Naive thymus-derived CD8-positive, alpha-beta T cell (primary cell): ENCODE results near the gene PHAX. TPM values are rescaled to one million over a fixed set of nuclear protein-coding genes. Genes with fewer than 3 reads are reported as not detected.
"Not testable (repeated sequence)": the region's sequence is repeated elsewhere in the genome, so short reads cannot be mapped to it uniquely, and the experiment has no call there.

Experiments
- ATAC-seq, 2 donors: fragments of 150-1000 bp; cut with Tn5 transposase in 1 of 2; sonication (Bioruptor Pico), chemical (Tn5 transposase) in 1 of 2; 1 replicate in 1 of 2; 2 replicates in 1 of 2; pipeline ENCODE4 v1.10.0; 2021; ENCODE audit warnings: mild to moderate bottlenecking in 2 of 2, moderate library complexity in 2 of 2
- POLR2A ChIA-PET: fragments of 350-600 bp; sonication (Branson Sonifier 250); formaldehyde crosslinking; loops from one replicate; lab custom pipeline; 2021; ENCODE audit warnings: antibody characterized with exemption; lab: Charles Lee
- DNase-seq, 10 donors: peaks; one replicate each; pipeline versions ENCODE4 v3.0.0 to v3.0.0-alpha.2; 2020 to 2022
- H3K27ac Mint-ChIP-seq, 10 donors: one replicate each; pipeline ENCODE4 v1.8.0; 2020 to 2022; ENCODE audit warnings: mild to moderate bottlenecking in 10 of 10, mixed read lengths in 10 of 10, moderate library complexity in 4 of 10, inconsistent platforms in 1 of 10
- H3K27me3 Mint-ChIP-seq, 5 donors: one replicate each; pipeline ENCODE4 v1.8.0; 2021 to 2022; ENCODE audit warnings: mixed read lengths in 5 of 5
- H3K36me3 Mint-ChIP-seq, 3 donors: one replicate each; pipeline ENCODE4 v1.8.0; 2020 to 2022; ENCODE audit warnings: mixed read lengths in 3 of 3, mild to moderate bottlenecking in 2 of 3, inconsistent platforms in 1 of 3
- H3K4me1 Mint-ChIP-seq, 4 donors: one replicate each; pipeline ENCODE4 v1.8.0; 2021 to 2022; ENCODE audit warnings: mixed read lengths in 4 of 4
- H3K4me3 Mint-ChIP-seq, 10 donors: one replicate each; pipeline ENCODE4 v1.8.0; 2020 to 2022; ENCODE audit warnings: mild to moderate bottlenecking in 10 of 10, mixed read lengths in 10 of 10, moderate library complexity in 6 of 10, inconsistent platforms in 1 of 10
- H3K9me3 Mint-ChIP-seq, 9 donors: one replicate each; pipeline ENCODE4 v1.8.0; 2020 to 2022; ENCODE audit warnings: mixed read lengths in 9 of 9, mild to moderate bottlenecking in 3 of 9, inconsistent platforms in 1 of 9, moderate library complexity in 1 of 9
- polyA plus RNA-seq, 3 donors: library from polyadenylated mRNA; unstranded; fragments of 300-500 nt; fragmentation: Illumina TruSeq; gene quantifications; one replicate each; pipeline ENCODE4 v1.2.3, GENCODE V29; 2021
- total RNA-seq, 8 experiments: library from RNA in 2 of 8; stranded (reverse) in 2 of 8; gene quantifications; one replicate each; pipeline ENCODE4 v1.2.3 and lab custom pipeline; 2021 to 2026

The PHAX gene
- total and polyA plus RNA-seq, 5 experiments from 2014 or later, result 49.5 to 92.8 (median 75.3) TPM

DNA sequence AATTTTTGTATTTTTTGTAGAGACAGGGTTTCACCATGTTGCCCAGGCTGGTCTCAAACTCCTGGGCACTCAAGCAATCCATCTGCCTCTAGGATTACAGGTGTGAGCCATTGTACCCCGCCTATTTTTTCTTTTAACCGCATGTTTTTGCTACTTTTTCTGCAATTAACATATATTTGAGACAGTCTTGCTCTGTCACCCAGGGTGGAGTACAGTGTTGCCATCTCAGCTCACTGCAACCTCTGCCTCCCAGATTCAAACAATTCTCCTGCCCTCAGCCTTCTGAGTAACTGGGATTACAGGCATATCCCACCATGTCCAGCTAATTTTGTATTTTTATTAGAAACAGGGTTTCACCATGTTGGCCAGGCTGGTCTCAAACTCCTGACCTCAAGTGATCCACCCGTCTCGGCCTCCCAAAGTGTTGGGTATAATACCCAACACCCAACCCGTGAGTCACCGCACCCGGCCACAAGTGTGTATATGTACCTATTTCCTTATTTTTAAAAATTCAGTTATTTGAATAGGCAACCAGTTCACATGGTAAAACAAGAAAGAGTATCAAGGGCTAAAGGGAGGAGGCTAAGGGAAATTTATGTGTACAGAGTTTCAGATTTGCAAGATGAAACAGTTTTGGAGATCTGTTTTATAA lies 13.3 kb downstream of the PHAX start:
- H3K9me3 Mint-ChIP-seq, result no peaks in the 10 kb centered on the region
- no peak for ATAC-seq
- DNase-seq, result no peak
- no peak overlapping the region for H3K4me3 Mint-ChIP-seq
- peak overlapping the region in 5 of 10 donors; percentile 18 to 69 (median 47) for H3K27ac Mint-ChIP-seq
- POLR2A ChIA-PET, result no interaction called here
- H3K4me1 Mint-ChIP-seq, result peaks cover 17 to 36% (median 32%) of the 10 kb centered on the region in 4 donors
- peaks cover 0 to 92% (median 10%) of the 10 kb centered on the region in 3 donors for H3K36me3 Mint-ChIP-seq
- H3K27me3 Mint-ChIP-seq, result no peaks in the 10 kb centered on the region

DNA sequence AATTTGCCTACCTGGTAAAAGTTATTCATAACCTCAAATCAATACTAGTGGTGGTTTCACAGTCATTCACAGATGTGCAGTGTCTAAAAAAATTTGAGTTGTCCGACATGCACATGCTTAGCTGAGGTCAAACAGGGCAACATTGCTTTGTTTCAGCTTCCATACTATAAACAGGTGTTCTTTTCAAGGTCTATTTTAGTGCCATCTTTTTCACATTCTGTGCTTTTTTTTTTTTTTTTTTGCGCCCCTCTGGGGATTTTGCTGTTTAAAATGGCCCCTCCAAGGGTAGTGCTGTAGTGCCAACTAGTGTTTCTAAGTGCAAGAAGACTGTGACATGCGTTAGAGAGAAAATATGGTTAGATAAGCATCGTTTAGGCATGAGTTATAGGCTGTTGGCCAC lies 14.5 kb downstream of the PHAX start:
- no peak for ATAC-seq
- H3K4me3 Mint-ChIP-seq, result no peak overlapping the region
- H3K36me3 Mint-ChIP-seq, result peaks cover 0 to 92% (median 13%) of the 10 kb centered on the region in 3 donors
- no peaks in the 10 kb centered on the region for H3K9me3 Mint-ChIP-seq
- no peak for DNase-seq
- peaks cover 15 to 30% (median 28%) of the 10 kb centered on the region in 4 donors for H3K4me1 Mint-ChIP-seq
- no peaks in the 10 kb centered on the region for H3K27me3 Mint-ChIP-seq
- POLR2A ChIA-PET, result interaction anchor here (0.6 kb wide), 1 partner anchor 130 kb away, joined by 3 read pairs; no protein-coding TSS in a partner anchor
- H3K27ac Mint-ChIP-seq, result peak overlapping the region in 3 of 10 donors; percentile 14 to 43 (median 31)

DNA sequence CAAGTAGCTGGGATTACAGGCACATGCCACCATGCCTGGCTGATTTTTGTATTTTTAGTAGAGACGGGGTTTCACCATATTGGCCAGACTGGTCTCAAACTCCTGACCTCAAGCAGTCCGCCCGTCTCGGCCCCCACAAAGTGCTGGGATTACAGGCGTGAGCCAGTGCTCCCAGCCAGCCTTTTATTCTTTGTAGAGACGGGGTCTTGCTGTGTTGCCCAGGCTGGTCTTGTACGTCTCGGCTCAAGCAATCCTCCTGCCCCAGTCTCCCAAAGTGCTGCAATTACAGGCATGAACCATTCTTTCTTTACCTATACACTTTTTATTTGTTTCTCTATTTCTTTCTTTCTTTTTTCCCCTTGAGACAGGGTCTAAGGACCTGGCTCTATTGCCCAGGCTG lies 16.9 kb downstream of the PHAX start:
- ATAC-seq, H3K9me3 Mint-ChIP-seq, DNase-seq, H3K4me3 Mint-ChIP-seq, POLR2A ChIA-PET, H3K27me3 Mint-ChIP-seq: not testable (repeated sequence)
- Mint-ChIP-seq H3K27ac (peak overlapping the region in 2 of 10 donors; percentile 15 to 66), H3K36me3 (peaks cover 0 to 88% (median 15%) of the 10 kb centered on the region in 3 donors), H3K4me1 (peaks cover 6 to 22% (median 16%) of the 10 kb centered on the region in 4 donors)

DNA sequence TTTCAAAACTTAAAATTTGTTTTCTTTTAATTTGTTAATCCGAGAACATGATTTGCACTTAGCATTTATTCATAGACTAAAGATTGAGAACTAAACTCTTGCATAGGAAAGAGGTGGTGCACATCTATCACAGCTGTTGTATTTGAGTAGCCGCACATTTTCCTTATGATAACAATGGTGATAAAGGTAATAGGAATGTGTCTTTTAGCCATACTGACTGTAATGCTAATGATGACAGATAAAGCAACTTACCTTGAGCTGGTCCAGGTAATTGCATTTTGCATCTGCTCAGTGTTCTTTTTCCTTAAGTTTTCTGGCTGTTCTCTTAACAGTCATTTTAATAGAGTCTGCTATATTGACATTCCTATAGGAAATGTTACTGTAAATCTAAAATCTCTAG lies 19.0 kb downstream of the PHAX start:
- Mint-ChIP-seq H3K9me3 (no peaks in the 10 kb centered on the region), H3K27ac (peak overlapping the region in 1 of 10 donors; percentile 9), H3K4me1 (peaks cover 1 to 12% (median 7%) of the 10 kb centered on the region in 4 donors), H3K27me3 (no peaks in the 10 kb centered on the region), H3K4me3 (no peak overlapping the region), H3K36me3 (peaks cover 0 to 90% (median 18%) of the 10 kb centered on the region in 3 donors)
- POLR2A ChIA-PET, result no interaction called here
- DNase-seq (no peak), ATAC-seq (no peak)

DNA sequence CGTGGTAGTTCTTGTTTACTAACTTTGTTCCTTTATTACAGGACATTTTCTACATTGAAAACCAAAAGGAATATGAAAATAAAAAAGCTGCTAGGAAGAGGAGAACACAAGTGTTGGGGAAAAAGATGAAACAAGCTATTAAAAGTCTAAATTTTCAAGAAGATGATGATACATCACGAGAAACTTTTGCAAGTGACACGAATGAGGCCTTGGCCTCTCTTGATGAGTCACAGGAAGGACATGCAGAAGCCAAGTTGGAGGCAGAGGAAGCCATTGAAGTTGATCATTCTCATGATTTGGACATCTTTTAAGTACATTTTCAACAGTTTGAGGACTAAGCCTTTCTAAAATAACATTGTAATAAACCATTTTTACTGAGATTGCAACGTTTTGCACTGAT lies 23.8 kb downstream of the PHAX start:
- Mint-ChIP-seq H3K27ac (no peak overlapping the region), H3K9me3 (no peaks in the 10 kb centered on the region), H3K4me1 (peaks cover 0 to 4% (median 0%) of the 10 kb centered on the region in 4 donors), H3K4me3 (no peak overlapping the region), H3K36me3 (peaks cover 0 to 73% (median 10%) of the 10 kb centered on the region in 3 donors), H3K27me3 (no peaks in the 10 kb centered on the region)
- POLR2A ChIA-PET, result no interaction called here
- ATAC-seq (no peak), DNase-seq (no peak)

DNA sequence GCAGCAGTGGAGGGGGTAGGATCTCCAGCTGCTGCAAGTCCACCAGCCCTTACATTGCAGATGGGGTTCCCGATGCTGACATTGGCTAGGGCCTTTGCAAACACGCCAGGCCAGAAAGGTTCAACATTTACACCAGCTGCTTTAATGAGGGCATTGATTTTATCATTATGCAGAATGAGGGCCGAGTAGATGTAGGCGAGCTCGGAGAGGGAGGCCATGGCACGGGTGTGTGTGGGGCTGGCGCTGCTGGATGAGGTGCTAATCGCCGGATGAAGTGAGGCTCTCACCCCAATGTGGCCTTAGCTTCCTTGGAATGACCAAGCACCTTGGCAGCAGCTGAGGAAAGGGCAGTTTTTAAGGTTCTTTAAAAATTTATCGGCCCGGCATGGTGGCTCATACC lies 27.4 kb downstream of the PHAX start:
- no peaks in the 10 kb centered on the region for H3K27me3 Mint-ChIP-seq
- H3K4me1 Mint-ChIP-seq, result peaks cover 0 to 4% (median 0%) of the 10 kb centered on the region in 4 donors
- no peak for ATAC-seq
- H3K4me3 Mint-ChIP-seq, result no peak overlapping the region
- POLR2A ChIA-PET, result no interaction called here
- DNase-seq, result no peak
- H3K9me3 Mint-ChIP-seq, result no peaks in the 10 kb centered on the region
- H3K27ac Mint-ChIP-seq, result peak overlapping the region in 2 of 10 donors; percentile 43 to 51
- H3K36me3 Mint-ChIP-seq, result peaks cover 0 to 42% (median 6%) of the 10 kb centered on the region in 3 donors

DNA sequence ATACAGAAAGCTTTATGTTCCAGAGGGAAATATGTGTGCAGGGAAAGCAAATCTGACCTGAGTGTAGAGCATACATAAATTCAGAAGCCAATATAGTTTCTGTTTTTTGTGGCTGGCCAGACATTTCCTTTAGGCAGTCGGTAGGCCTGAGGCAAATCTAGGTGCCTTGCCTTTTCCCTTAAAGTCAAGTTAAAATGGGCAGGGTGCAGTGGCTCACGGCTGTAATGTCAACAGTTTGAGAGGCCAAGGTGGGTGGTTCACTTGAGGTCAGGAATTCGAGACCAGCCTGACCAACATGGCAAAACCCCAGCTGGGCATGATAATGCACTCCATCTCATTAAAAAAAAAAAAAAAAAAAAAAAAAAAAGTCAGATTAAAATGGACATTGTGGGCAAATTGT lies 31.2 kb downstream of the PHAX start:
- no peak overlapping the region for H3K4me3 Mint-ChIP-seq
- H3K27ac Mint-ChIP-seq, result no peak overlapping the region
- POLR2A ChIA-PET, result no interaction called here
- H3K36me3 Mint-ChIP-seq, result peaks cover 0 to 7% (median 0%) of the 10 kb centered on the region in 3 donors
- DNase-seq, result no peak
- H3K27me3 Mint-ChIP-seq, result no peaks in the 10 kb centered on the region
- H3K9me3 Mint-ChIP-seq, result no peaks in the 10 kb centered on the region
- no peaks in the 10 kb centered on the region for H3K4me1 Mint-ChIP-seq
- ATAC-seq, result no peak

DNA sequence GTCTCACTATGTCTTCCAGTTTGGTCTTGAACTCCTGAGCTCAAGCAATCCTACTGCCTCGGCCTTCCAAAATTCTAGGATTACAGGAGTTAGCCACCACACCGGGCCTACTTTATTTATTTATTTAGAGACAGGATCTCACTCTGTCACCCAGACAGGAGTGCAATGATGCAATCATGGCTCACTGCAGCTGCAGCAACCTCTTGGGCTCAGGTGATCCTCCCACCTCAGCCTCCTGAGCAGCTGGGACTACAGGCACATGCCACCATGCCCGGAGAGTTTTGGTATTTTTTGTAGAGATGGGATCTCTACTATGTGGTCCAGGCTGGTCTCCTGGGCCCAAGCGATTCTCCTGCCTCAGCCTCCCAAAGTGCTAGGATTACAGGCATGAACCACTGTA lies 32.8 kb downstream of the PHAX start:
- no peaks in the 10 kb centered on the region for H3K27me3 Mint-ChIP-seq
- no peaks in the 10 kb centered on the region for H3K9me3 Mint-ChIP-seq
- H3K4me1 Mint-ChIP-seq, result no peaks in the 10 kb centered on the region
- ATAC-seq, result no peak
- H3K27ac Mint-ChIP-seq, result no peak overlapping the region
- DNase-seq, result no peak
- H3K4me3 Mint-ChIP-seq, result no peak overlapping the region
- H3K36me3 Mint-ChIP-seq, result no peaks in the 10 kb centered on the region
- POLR2A ChIA-PET, result no interaction called here

DNA sequence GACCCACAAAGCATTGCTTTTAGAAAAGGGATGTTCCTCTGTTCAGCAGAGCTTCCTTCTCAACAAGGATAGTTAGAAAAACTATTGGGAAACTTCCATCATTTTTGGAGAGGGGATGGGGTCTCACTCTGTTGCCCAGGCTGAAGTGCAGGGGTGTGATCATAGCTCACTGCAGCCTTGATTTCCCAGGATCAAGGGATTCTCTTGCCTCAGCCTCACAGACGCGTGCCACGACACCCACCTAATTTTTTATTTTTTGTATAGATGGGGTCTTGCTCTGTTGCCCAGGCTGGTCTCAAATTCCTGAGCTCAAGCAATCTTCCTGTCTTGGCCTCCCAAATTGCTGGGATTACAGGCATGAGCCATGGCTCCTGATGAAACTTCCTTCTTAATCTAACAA lies 34.8 kb downstream of the PHAX start:
- Mint-ChIP-seq H3K4me3 (no peak overlapping the region), H3K36me3 (no peaks in the 10 kb centered on the region), H3K27me3 (no peaks in the 10 kb centered on the region), H3K27ac (no peak overlapping the region), H3K9me3 (no peaks in the 10 kb centered on the region), H3K4me1 (no peaks in the 10 kb centered on the region)
- POLR2A ChIA-PET, result no interaction called here
- DNase-seq (no peak), ATAC-seq (no peak)

DNA sequence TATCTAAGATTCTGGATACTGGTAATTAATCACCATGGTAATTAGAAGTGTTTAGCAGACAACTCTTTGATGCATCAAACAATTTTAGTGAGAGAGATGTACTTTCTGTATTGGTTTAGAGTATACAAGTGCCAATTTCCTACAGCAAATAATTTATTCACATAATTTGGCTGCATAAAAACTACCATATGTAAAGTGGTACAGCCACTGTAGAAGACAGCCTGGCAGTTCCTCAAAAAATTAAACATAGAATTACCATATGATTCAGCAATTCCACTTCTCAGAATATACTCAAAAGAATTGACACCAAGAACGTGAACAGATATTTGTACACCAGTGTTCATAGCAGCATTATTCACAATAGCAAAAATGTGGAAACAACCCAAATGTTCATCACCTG lies 36.2 kb downstream of the PHAX start:
- ATAC-seq (no peak), DNase-seq (no peak)
- no peaks in the 10 kb centered on the region for H3K27me3 Mint-ChIP-seq
- H3K4me3 Mint-ChIP-seq, result no peak overlapping the region
- POLR2A ChIA-PET, result no interaction called here
- no peaks in the 10 kb centered on the region for H3K4me1 Mint-ChIP-seq
- no peaks in the 10 kb centered on the region for H3K9me3 Mint-ChIP-seq
- H3K36me3 Mint-ChIP-seq, result no peaks in the 10 kb centered on the region
- H3K27ac Mint-ChIP-seq, result no peak overlapping the region

DNA sequence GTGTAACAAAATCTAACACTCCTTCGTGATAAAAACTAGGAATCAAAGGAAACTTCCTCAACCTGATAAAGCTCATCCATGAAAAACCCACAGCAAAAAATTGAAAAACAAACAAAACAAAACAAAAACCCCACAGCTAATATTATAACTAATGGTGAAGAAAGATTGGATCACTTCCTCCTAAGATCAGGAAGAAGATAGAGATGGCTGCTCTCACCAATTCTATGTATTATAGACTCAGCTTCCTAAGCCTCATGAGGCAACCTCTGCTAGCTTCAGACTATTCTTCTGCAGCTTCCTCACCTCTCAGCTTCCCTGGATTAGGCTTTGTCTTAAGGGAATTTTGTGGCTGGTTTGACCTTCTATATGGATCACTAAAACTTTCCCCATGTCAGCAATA lies 40.1 kb downstream of the PHAX start:
- H3K27ac Mint-ChIP-seq, result no peak overlapping the region
- no peak for ATAC-seq
- H3K36me3 Mint-ChIP-seq, result peaks cover 0 to 9% (median 6%) of the 10 kb centered on the region in 3 donors
- POLR2A ChIA-PET, result no interaction called here
- no peaks in the 10 kb centered on the region for H3K27me3 Mint-ChIP-seq
- DNase-seq, result no peak
- H3K9me3 Mint-ChIP-seq, result peaks cover 4 to 13% (median 9%) of the 10 kb centered on the region in 9 donors
- H3K4me1 Mint-ChIP-seq, result no peaks in the 10 kb centered on the region
- H3K4me3 Mint-ChIP-seq, result no peak overlapping the region

DNA sequence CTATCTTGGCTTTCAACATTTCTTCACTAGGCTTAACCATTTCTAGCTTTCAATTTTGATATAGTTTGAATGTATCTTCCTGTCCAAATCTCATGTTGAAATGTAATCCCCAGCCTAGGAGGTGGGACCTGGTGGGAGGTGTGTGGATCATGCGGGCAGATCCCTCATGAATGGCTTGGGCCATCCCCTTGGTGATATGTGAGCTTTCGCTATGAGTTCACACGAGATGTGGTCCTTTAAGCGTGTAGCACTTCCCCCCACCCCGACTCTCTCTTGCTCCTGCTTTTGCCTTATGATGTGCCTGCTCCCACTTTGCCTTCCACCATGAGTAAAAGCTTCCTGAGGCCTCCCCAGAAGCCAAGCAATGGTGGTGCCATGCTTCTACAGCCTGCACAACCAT lies 40.6 kb downstream of the PHAX start:
- Mint-ChIP-seq H3K27me3 (no peaks in the 10 kb centered on the region), H3K27ac (peak overlapping the region in 1 of 10 donors; percentile 41), H3K9me3 (peaks cover 4 to 16% (median 10%) of the 10 kb centered on the region in 9 donors), H3K4me3 (no peak overlapping the region), H3K36me3 (peaks cover 0 to 10% (median 6%) of the 10 kb centered on the region in 3 donors), H3K4me1 (no peaks in the 10 kb centered on the region)
- POLR2A ChIA-PET, result no interaction called here
- no peak for ATAC-seq
- DNase-seq, result no peak

DNA sequence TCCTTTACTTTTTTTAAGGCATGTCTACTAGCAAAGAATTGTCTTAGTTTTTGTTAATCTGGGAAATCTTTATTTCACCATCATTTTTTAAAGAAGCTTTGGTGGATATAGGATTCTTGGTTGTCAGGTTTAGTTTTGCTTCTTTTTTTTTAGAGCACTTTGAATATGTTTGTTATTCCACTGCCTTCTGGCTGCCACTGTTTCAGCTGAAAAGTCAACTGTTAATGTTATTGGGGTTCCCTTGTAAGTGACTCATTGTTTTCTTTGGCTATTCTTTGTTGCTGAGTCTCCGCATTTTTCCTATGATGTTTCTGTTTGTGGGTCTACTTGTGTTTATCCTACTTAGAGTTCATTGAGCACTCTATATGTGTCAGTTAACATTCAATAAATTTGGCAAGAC lies 44.4 kb downstream of the PHAX start:
- Mint-ChIP-seq H3K27ac (no peak overlapping the region), H3K4me3 (no peak overlapping the region), H3K36me3 (peaks cover 0 to 10% (median 9%) of the 10 kb centered on the region in 3 donors), H3K9me3 (peaks cover 4 to 17% (median 12%) of the 10 kb centered on the region in 9 donors), H3K4me1 (no peaks in the 10 kb centered on the region), H3K27me3 (peaks cover 4 to 10% (median 5%) of the 10 kb centered on the region in 5 donors)
- DNase-seq (no peak), ATAC-seq (no peak)
- POLR2A ChIA-PET, result no interaction called here
